Measurements from ENCODE around the gene FGF14. TPM values are rescaled to one million over a fixed set of nuclear protein-coding genes. Genes with fewer than 3 reads are reported as not detected.

FGF14 gene
- total and polyA plus RNA-seq, 2 experiments from 2014 or later: 0.03 TPM; not detected in 1

GRCh38 chr13:101866889-101867581 is 534.8 kb downstream of the FGF14 start:
- no peaks in the 10 kb centered on the region for H3K36me3 Mint-ChIP-seq (ENCODE audit: low read depth)
- no peaks in the 10 kb centered on the region for H3K79me2 ChIP-seq (replicated peaks; ENCODE audit: insufficient read depth)
- H3K36me3 ChIP-seq (ENCODE audit: insufficient read depth): no peaks in the 10 kb centered on the region
- peak overlapping the region; percentile 23 for H3K4me2 ChIP-seq
- H3K4me3 Mint-ChIP-seq: peak overlapping the region; percentile 44; the same call in 1 of the 3 replicates
- H3F3A ChIP-seq (replicated peaks; ENCODE audit: low read depth): no peaks in the 10 kb centered on the region
- H3K4me1 ChIP-seq (ENCODE audit: insufficient read depth): peaks cover 17% of the 10 kb centered on the region
- H3K27me3 Mint-ChIP-seq (ENCODE audit: insufficient read depth, low read depth, poor library complexity): peaks cover 2% of the 10 kb centered on the region
- H3K4me1 Mint-ChIP-seq: peaks cover 35% of the 10 kb centered on the region
- ATAC-seq (peak; percentile 53), DNase-seq (ENCODE audit: low spot score) (no peak)
- H3K27ac Mint-ChIP-seq: peak overlapping the region; percentile 85; the same call in 1 of the 2 replicates
- no peak overlapping the region for H3K4me3 ChIP-seq
- no peak for TF ChIP-seq STAT1 (IDR thresholded peaks at IDR 0.05; ENCODE audit: unreplicated experiment)
- TF ChIP-seq CREB1 (CRISPR knock-in tag; IDR thresholded peaks at IDR 0.05; ENCODE audit: low read depth): no peak
- TF ChIP-seq EZH2 (IDR thresholded peaks at IDR 0.05; ENCODE audit: low read depth, unreplicated experiment): no peak
- no peak for TF ChIP-seq ETS1 (IDR thresholded peaks at IDR 0.05)
- TF ChIP-seq JUNB (IDR thresholded peaks at IDR 0.05; ENCODE audit: unreplicated experiment): no peak
- TF ChIP-seq REST (IDR thresholded peaks at IDR 0.05; ENCODE audit: unreplicated experiment): no peak
- no peak for TF ChIP-seq ZNF331 (CRISPR knock-in tag; IDR thresholded peaks at IDR 0.05; ENCODE audit: low read depth)
- no peak for TF ChIP-seq POLR2AphosphoS5 (IDR thresholded peaks at IDR 0.05; ENCODE audit: low read depth)
- no peak for TF ChIP-seq NANOG (IDR thresholded peaks at IDR 0.05; ENCODE audit: borderline replicate concordance)
- TF ChIP-seq EZH2phosphoT487 (IDR thresholded peaks at IDR 0.05; ENCODE audit: unreplicated experiment): no peak
- no peak for TF ChIP-seq CTCF (conservative IDR thresholded peaks at IDR 0.05; ENCODE audit: low read depth in 2 of 2)
- TF ChIP-seq ZNF114 (CRISPR knock-in tag; IDR thresholded peaks at IDR 0.05): no peak
- no peak for TF ChIP-seq ZNF462 (CRISPR knock-in tag; IDR thresholded peaks at IDR 0.05)
- H3K9me2 ChIP-seq (ENCODE audit: insufficient read depth): no peaks in the 10 kb centered on the region
- H3K27ac ChIP-seq (ENCODE audit: low read depth): 0 out of 2 replicates have a peak overlapping the region, but pooled peaks have one; percentile 3
- H4K20me1 ChIP-seq (replicated peaks; ENCODE audit: insufficient read depth): no peaks in the 10 kb centered on the region
- peak overlapping the region; percentile 30; the same call in 1 of the 2 replicates for H2AFZ ChIP-seq
- H3K9me3 Mint-ChIP-seq: no peaks in the 10 kb centered on the region
- no peaks in the 10 kb centered on the region for H3K27me3 ChIP-seq (ENCODE audit: insufficient read depth)

All from GM23338 (cell line).